SK-N-SH treated with all-trans-retinoic acid at 6 μM for 48 hours (cell line): ENCODE measurements around the gene MUS81.

ENCODE experiments used
- ESRRG ChIP-seq: fragments of 250-450 bp; sonication (Bioruptor Pico); IDR thresholded peaks from 2 replicates; pipeline ENCODE4 v1.6.1; 2021; ENCODE audit warnings: mild to moderate bottlenecking
- PPARA ChIP-seq: fragments of 250-450 bp; sonication (Bioruptor Pico); IDR thresholded peaks from 2 replicates; pipeline ENCODE4 v1.5.0; 2020; ENCODE audit warnings: mild to moderate bottlenecking, borderline replicate concordance
- SNAI2 ChIP-seq: fragments of 250-450 bp; sonication (Bioruptor Pico); IDR thresholded peaks from 2 replicates; pipeline ENCODE4 v1.5.0; 2020; ENCODE audit warnings: mild to moderate bottlenecking, moderate library complexity
- TOX ChIP-seq: fragments of 250-450 bp; sonication (Bioruptor Pico); IDR thresholded peaks from 2 replicates; pipeline ENCODE4 v1.8.0; 2021; ENCODE audit warnings: mild to moderate bottlenecking, moderate library complexity, borderline replicate concordance
- ZFP3 ChIP-seq: fragments of 250-450 bp; sonication (Bioruptor Pico); IDR thresholded peaks from 2 replicates; pipeline ENCODE4 v1.5.0; 2020; ENCODE audit warnings: mild to moderate bottlenecking, moderate library complexity
- ZNF565 ChIP-seq: fragments of 450-650 bp; formaldehyde crosslinking; conservative IDR thresholded peaks from 2 replicates; pipeline ENCODE4 v1.5.0; 2020; ENCODE audit warnings: low read depth, mild to moderate bottlenecking, moderate library complexity
- ZNF8 ChIP-seq: fragments of 450-650 bp; formaldehyde crosslinking; IDR thresholded peaks from 2 replicates; pipeline ENCODE4 v1.5.0; 2020; ENCODE audit warnings: mild to moderate bottlenecking, moderate library complexity
- TF ChIP-seq, protein P1 (sequence below): fragments of 250-450 bp; sonication (Bioruptor Pico); IDR thresholded peaks from 2 replicates; pipeline ENCODE4 v1.8.0; 2021; ENCODE audit warnings: low read depth, mild to moderate bottlenecking, moderate library complexity, borderline replicate concordance

DNA sequence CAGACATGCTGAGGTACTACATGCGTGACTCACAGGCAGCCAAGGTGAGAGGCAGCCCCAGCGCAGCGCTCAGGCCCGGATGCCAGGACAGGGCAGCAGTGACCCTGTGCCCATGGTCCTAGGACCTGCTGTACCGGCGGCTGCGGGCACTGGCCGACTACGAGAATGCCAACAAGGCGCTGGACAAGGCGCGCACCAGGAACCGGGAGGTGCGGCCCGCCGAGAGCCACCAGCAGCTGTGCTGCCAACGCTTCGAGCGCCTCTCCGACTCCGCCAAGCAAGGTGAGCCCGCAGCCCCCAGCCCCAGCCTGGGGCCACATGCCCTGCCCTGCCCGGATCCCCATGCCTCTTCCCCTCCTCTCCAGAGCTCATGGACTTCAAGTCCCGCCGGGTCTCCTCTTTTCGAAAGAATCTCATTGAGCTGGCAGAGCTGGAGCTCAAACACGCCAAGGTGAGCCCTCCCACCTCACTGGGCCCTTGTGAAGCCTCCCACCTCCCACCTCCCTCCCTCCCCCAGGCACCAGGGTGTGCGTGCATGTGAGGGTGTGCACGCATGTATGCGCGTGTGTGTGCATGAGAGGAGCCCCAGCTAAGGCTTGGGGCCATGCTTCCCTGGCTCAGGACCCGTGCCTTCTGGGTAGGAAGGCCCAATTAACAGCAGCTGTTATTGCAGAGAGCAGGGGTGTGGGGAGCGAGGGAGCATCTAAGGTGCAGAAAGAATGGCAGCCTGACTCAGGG is 7.6 kb upstream of the MUS81 start:
- TF ChIP-seq ZFP3 (CRISPR knock-in tag), result no peak
- TF ChIP-seq ESRRG (CRISPR knock-in tag), result no peak
- no peak for TF ChIP-seq ZNF8 (CRISPR knock-in tag)
- no peak for TF ChIP-seq PPARA (CRISPR knock-in tag)
- TF ChIP-seq, protein P1, sequence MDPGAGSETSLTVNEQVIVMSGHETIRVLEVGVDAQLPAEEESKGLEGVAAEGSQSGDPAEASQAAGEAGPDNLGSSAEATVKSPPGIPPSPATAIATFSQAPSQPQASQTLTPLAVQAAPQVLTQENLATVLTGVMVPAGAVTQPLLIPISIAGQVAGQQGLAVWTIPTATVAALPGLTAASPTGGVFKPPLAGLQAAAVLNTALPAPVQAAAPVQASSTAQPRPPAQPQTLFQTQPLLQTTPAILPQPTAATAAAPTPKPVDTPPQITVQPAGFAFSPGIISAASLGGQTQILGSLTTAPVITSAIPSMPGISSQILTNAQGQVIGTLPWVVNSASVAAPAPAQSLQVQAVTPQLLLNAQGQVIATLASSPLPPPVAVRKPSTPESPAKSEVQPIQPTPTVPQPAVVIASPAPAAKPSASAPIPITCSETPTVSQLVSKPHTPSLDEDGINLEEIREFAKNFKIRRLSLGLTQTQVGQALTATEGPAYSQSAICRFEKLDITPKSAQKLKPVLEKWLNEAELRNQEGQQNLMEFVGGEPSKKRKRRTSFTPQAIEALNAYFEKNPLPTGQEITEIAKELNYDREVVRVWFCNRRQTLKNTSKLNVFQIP (CRISPR knock-in tag), result no peak
- no peak for TF ChIP-seq TOX
- no peak for TF ChIP-seq ZNF565 (CRISPR knock-in tag)
- no peak for TF ChIP-seq SNAI2 (CRISPR knock-in tag)
